Glutamatergic neuron (in vitro differentiated cells): ENCODE results near the gene RGL3. TPM values are rescaled to one million over a fixed set of nuclear protein-coding genes. Genes with fewer than 3 reads are reported as not detected.
"Not testable (repeated sequence)": the region's sequence is repeated elsewhere in the genome, so short reads cannot be mapped to it uniquely, and the experiment has no call there.

ENCODE experiments used
- DNase-seq: peaks from one replicate; pipeline ENCODE4 v3.0.0; 2022
- H3K27ac Mint-ChIP-seq: one replicate; pipeline ENCODE4 v1.8.0; 2020; ENCODE audit warnings: mild to moderate bottlenecking, mixed read lengths, inconsistent platforms; ENCODE audit not compliant: unreplicated experiment
- H3K27me3 Mint-ChIP-seq: one replicate; pipeline ENCODE4 v1.8.0; 2020; ENCODE audit warnings: mild to moderate bottlenecking, moderate library complexity, mixed read lengths, inconsistent platforms; ENCODE audit not compliant: unreplicated experiment
- H3K36me3 Mint-ChIP-seq: one replicate; pipeline ENCODE4 v1.8.0; 2020; ENCODE audit warnings: mild to moderate bottlenecking, mixed read lengths, inconsistent platforms; ENCODE audit not compliant: unreplicated experiment
- H3K4me1 Mint-ChIP-seq: one replicate; pipeline ENCODE4 v1.8.0; 2020; ENCODE audit warnings: mild to moderate bottlenecking, low read depth, mixed read lengths, inconsistent platforms; ENCODE audit not compliant: unreplicated experiment
- H3K4me3 Mint-ChIP-seq: one replicate; pipeline ENCODE4 v1.8.0; 2020; ENCODE audit warnings: mild to moderate bottlenecking, mixed read lengths, inconsistent platforms; ENCODE audit not compliant: unreplicated experiment
- H3K9me3 Mint-ChIP-seq: one replicate; pipeline ENCODE4 v1.8.0; 2020; ENCODE audit warnings: mild to moderate bottlenecking, moderate library complexity, mixed read lengths, inconsistent platforms; ENCODE audit not compliant: unreplicated experiment
- total RNA-seq: library from RNA; stranded (reverse); fragmentation: NEBNext Ultra II Directional; extraction: Animal tissue kit (Norgen Biotek cat#: 25700); gene quantifications from one replicate; pipeline ENCODE4 v1.2.1, GENCODE V29; 2021; ENCODE audit not compliant: unreplicated experiment
- TF ChIP-seq, protein P1 (sequence below): fragments of 200-600 bp; sonication (generic); IDR thresholded peaks from one replicate; pipeline ENCODE4 v1.5.0; 2021; ENCODE audit not compliant: partially characterized antibody, unreplicated experiment

Gene RGL3
- total RNA-seq, 1 donor from 2014 or later, result 0.66 TPM

DNA sequence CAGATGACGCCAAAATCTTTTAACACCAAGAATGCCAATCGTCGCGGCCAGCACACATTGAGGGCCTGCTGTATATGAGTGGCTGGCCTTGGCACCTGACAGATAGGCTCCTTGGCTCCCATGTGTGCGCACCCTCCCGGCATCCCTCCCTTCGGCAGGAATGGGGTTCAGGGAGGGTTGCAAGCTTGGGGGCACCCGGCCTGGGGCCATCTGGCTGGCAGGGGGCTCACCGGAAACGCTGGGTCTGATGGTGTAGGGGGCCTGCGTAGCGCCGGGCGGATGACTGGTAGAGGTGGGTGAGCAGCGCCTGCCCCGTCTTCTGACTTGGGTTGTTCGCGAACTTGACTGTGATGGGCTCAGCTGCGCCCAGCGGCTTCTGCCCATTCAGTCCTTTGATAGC lies 38.7 kb upstream of the RGL3 start:
- Mint-ChIP-seq H3K36me3 (peaks cover 4% of the 10 kb centered on the region), H3K4me3 (peak overlapping the region; percentile 30), H3K4me1 (peaks cover 21% of the 10 kb centered on the region), H3K27ac (no peak overlapping the region), H3K9me3 (peaks cover 30% of the 10 kb centered on the region), H3K27me3 (peaks cover 20% of the 10 kb centered on the region)
- TF ChIP-seq, protein P1, sequence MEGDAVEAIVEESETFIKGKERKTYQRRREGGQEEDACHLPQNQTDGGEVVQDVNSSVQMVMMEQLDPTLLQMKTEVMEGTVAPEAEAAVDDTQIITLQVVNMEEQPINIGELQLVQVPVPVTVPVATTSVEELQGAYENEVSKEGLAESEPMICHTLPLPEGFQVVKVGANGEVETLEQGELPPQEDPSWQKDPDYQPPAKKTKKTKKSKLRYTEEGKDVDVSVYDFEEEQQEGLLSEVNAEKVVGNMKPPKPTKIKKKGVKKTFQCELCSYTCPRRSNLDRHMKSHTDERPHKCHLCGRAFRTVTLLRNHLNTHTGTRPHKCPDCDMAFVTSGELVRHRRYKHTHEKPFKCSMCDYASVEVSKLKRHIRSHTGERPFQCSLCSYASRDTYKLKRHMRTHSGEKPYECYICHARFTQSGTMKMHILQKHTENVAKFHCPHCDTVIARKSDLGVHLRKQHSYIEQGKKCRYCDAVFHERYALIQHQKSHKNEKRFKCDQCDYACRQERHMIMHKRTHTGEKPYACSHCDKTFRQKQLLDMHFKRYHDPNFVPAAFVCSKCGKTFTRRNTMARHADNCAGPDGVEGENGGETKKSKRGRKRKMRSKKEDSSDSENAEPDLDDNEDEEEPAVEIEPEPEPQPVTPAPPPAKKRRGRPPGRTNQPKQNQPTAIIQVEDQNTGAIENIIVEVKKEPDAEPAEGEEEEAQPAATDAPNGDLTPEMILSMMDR, result no peak
- DNase-seq, result no peak

DNA sequence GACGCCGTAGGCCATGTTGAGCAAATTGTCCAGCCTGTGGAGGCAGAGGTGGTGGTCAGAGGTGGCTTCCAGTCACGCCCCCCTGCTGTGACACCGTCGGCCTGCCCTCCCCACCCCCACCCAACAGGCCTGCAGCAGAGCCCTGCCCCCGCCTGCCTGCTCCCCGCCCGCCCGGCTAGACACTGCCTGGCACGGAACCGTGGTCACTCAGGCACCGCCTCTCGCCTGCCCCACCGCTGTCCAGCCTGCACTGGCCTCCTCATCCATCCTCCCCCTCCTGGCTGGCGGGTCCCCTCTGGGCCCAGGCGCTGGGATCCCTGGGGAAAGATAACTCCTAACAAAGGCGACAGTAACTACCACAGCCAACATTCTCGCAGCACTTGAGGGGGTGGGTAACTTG lies 38.0 kb upstream of the RGL3 start:
- no peak overlapping the region for H3K4me3 Mint-ChIP-seq
- peaks cover 25% of the 10 kb centered on the region for H3K27me3 Mint-ChIP-seq
- TF ChIP-seq, protein P1, result no peak
- no peak overlapping the region for H3K27ac Mint-ChIP-seq
- H3K9me3 Mint-ChIP-seq, result peaks cover 35% of the 10 kb centered on the region
- peaks cover 4% of the 10 kb centered on the region for H3K36me3 Mint-ChIP-seq
- peaks cover 25% of the 10 kb centered on the region for H3K4me1 Mint-ChIP-seq
- no peak for DNase-seq

DNA sequence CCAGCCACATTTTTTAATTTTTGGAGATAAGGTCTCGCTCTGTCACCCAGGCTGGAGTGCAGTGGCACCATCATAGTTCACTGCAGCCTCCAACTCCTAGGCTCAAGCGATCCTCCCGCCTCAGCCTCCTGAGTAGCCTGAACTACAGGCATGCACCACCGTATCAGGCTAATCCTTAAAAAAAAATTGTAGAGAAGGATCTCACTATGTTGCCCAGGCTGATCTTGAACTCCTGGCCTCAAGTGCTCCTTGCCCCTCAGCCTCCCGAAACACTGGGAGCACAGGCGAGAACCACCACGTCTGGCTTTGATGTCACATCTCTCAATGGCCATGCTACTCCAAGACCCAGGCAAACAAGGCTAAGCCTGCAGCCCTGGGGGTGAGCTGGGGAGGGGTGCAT lies 37.5 kb upstream of the RGL3 start:
- Mint-ChIP-seq H3K9me3 (peaks cover 35% of the 10 kb centered on the region), H3K27ac (peak overlapping the region; percentile 28), H3K36me3 (peaks cover 4% of the 10 kb centered on the region), H3K4me1 (peaks cover 25% of the 10 kb centered on the region), H3K4me3 (no peak overlapping the region), H3K27me3 (peaks cover 25% of the 10 kb centered on the region)
- no peak for DNase-seq
- TF ChIP-seq, protein P1, result no peak

DNA sequence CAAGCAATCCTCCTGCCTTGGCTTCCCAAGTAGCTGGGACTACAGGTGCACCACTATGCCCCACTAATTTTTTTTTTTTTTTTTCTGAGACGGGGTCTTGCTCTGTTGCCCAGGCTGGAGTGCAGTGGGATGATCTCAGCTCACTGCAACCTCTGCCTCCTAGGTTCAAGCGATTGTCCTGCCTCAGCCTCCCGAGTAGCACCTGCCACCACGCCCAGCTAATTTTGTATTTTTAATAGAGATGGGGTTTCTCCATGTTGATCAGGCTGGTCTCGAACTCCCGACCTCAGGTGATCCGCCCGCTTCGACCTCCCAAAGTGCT lies 36.1 kb upstream of the RGL3 start:
- H3K27me3 Mint-ChIP-seq, result peaks cover 24% of the 10 kb centered on the region
- DNase-seq, H3K27ac Mint-ChIP-seq, H3K36me3 Mint-ChIP-seq: not testable (repeated sequence)
- peaks cover 38% of the 10 kb centered on the region for H3K9me3 Mint-ChIP-seq
- peak overlapping the region; percentile 52 for H3K4me3 Mint-ChIP-seq
- H3K4me1 Mint-ChIP-seq, result peaks cover 24% of the 10 kb centered on the region

DNA sequence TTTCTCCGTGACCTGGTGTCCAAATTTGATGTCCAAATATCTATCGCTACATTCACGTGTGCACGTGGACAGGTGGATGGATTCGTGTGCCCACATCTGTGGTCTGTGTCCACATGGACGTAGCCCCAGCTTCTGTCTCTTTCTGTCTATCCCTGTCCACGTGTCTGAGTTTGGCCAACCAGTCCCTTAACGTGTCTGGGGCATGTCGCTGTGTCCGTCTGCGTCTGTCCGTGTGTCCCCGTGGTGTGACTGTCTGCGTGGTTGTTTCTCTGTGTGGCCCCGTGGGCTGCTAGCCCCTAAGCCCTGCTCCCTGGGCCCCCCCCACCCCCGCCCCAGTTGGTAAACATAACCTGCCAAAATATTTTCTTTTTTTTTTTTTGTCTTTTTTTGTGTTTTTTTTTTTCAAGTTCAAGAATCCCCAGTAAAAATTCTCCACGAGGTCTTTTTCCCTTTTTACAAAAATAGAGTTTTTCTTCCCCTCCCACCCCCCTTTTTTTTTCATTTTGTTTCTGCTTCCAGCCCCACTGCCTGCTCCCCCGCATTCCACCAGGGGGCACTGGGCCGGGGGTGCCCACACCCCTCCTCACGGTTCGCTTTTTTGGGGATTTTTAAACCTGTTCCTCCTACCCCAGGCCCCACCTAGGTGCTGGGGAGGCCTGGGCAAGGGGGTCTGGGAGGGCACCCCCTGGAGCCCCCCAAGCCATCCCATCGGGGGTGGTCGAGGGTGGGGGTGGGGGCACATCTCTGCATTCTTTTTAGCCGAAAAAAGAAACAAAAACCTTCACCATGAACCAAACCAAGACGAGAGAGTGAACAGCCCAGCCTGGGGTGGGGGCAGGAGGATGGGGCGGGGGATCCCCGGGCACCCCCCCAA lies 34.6 kb upstream of the RGL3 start:
- DNase-seq, result peak; percentile 54

More for the DNA sequence above, 34.6 kb upstream of the RGL3 start:
- Mint-ChIP-seq H3K36me3 (peaks cover 4% of the 10 kb centered on the region), H3K27ac (peak overlapping the region; percentile 98), H3K4me1 (peaks cover 24% of the 10 kb centered on the region), H3K4me3 (peak overlapping the region; percentile 68), H3K9me3 (peaks cover 30% of the 10 kb centered on the region), H3K27me3 (peaks cover 24% of the 10 kb centered on the region)
- TF ChIP-seq, protein P1, result peak; percentile 58
